ENCODE results near the gene RNPEP.
"Not testable (repeated sequence)": the region's sequence is repeated elsewhere in the genome, so short reads cannot be mapped to it uniquely, and the experiment has no call there.

Gene RNPEP

GRCh38 chr1:201947697-201948008 lies 34.8 kb upstream of the RNPEP start:
- no peak overlapping the region; the same call in 1 of the 2 replicates for H3K4me3 ChIP-seq (ENCODE audit: low read length)
- TF ChIP-seq, protein P1, sequence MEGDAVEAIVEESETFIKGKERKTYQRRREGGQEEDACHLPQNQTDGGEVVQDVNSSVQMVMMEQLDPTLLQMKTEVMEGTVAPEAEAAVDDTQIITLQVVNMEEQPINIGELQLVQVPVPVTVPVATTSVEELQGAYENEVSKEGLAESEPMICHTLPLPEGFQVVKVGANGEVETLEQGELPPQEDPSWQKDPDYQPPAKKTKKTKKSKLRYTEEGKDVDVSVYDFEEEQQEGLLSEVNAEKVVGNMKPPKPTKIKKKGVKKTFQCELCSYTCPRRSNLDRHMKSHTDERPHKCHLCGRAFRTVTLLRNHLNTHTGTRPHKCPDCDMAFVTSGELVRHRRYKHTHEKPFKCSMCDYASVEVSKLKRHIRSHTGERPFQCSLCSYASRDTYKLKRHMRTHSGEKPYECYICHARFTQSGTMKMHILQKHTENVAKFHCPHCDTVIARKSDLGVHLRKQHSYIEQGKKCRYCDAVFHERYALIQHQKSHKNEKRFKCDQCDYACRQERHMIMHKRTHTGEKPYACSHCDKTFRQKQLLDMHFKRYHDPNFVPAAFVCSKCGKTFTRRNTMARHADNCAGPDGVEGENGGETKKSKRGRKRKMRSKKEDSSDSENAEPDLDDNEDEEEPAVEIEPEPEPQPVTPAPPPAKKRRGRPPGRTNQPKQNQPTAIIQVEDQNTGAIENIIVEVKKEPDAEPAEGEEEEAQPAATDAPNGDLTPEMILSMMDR (conservative IDR thresholded peaks at IDR 0.05; ENCODE audit: low read length) = no peak
- no peak for DNase-seq (ENCODE audit: low read depth)

DNA sequence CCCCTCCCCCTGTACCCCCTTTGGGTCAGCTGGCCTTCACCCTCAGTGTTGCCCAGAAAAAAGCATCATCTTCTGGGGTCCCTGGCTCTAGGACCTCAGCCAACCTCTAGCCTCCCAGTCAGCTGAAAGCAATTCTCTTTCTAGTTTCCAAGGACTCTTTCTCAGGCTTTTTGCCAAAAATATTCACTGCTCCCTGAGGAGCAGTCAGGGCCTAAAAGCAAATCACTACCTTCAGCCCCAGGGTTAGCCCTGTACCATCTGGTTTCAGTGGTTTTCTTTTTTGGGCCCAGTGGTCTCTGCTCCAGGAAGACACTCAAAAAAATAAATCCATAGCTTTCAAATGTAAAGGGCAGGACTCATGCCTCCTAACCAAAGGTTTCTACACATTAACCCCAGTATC lies 33.0 kb upstream of the RNPEP start:
- TF ChIP-seq, protein P1 (conservative IDR thresholded peaks at IDR 0.05; ENCODE audit: low read length) = no peak
- no peak overlapping the region for H3K4me3 ChIP-seq (ENCODE audit: low read length)
- peak; percentile 48 for DNase-seq (ENCODE audit: low read depth)

GRCh38 chr1:201954263-201955008 lies 28.0 kb upstream of the RNPEP start:
- peak overlapping the region; percentile 98 for H3K4me3 ChIP-seq (ENCODE audit: low read length)
- TF ChIP-seq, protein P1 (conservative IDR thresholded peaks at IDR 0.05; ENCODE audit: low read length) = no peak
- no peak for DNase-seq (ENCODE audit: low read depth)

- peak; percentile 98 for DNase-seq (ENCODE audit: low read depth)
- TF ChIP-seq, protein P1 (conservative IDR thresholded peaks at IDR 0.05; ENCODE audit: low read length) = no peak
- peak within 1 kb of the TSS; percentile 98 for H3K4me3 ChIP-seq (ENCODE audit: low read length)
Measured at GRCh38 chr1:201955009-201955728, 27.3 kb upstream of the RNPEP start, which contains the start of gene TIMM17A. Gene TIMM17A, plus strand, starts transcription at chr1:201955503. Its CDS starts 24 bp downstream, at chr1:201955527.

DNA sequence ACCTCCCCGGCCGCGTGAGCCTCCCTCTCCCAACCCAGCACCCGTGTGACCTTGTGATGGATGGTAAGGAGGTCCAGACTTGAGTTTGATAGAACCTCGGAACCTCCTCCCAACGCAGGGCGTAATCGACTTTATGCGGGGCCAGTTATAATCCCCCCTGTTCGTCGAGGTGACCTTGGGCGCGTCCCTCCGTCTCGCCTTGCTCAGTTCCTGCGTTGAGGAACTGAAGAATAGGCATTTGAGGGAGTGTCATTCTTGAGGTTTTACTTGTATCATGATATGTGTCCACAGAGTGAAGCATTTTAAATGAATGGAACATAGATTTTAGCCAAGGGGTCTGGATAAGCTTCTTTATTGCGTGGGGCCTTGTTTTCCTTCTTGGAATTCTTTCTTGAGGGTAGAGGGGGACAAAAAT lies 26.7 kb upstream of the RNPEP start:
- TF ChIP-seq, protein P1 (conservative IDR thresholded peaks at IDR 0.05; ENCODE audit: low read length) = no peak
- DNase-seq (ENCODE audit: low read depth) = no peak
- H3K4me3 ChIP-seq (ENCODE audit: low read length) = peak overlapping the region; percentile 98

DNA sequence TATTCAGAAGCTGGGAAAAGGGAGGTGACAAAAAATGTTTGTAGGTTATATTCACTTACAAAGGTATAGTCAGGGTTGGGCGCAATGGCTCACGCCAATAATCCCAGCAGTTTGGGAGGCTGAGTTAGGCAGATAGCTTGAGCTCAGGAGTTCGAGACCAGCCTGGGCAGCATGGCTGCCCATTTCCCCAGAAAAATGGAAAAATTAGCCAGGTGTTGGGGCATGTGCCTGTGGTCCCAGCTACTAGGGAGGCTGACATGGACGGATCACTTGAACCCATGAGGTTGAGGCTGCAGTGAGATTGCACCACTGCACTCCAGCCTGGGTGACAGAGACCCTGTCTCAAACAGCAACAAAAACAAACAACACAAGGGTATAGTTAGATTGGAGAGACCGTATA lies 24.1 kb upstream of the RNPEP start:
- no peak overlapping the region for H3K4me3 ChIP-seq (ENCODE audit: low read length)
- TF ChIP-seq, protein P1 (conservative IDR thresholded peaks at IDR 0.05; ENCODE audit: low read length) = no peak
- no peak for DNase-seq (ENCODE audit: low read depth)

- H3K4me3 ChIP-seq (ENCODE audit: low read length); DNase-seq (ENCODE audit: low read depth): not testable (repeated sequence)
Measured at GRCh38 chr1:201962382-201962781, 20.1 kb upstream of the RNPEP start.

Measured in AG10803 (cell line).